GM10266 (cell line): ENCODE measurements around the gene CLSTN2.

Source experiments
- DNase-seq: peaks from one replicate; pipeline ENCODE4 v3.0.0; 2012; ENCODE audit errors: extremely low spot score
- CTCF ChIP-seq: IDR thresholded peaks from 2 replicates; pipeline ENCODE4 v1.5.1; 2012; ENCODE audit warnings: mild to moderate bottlenecking, low read depth; ENCODE audit not compliant: control insufficient read depth, insufficient read depth; ENCODE audit errors: missing control alignments

The CLSTN2 gene

GRCh38 chr3:140342668-140343067 lies 407.7 kb downstream of the CLSTN2 start:
- no peak for TF ChIP-seq CTCF

GRCh38 chr3:140343211-140344081 lies 408.5 kb downstream of the CLSTN2 start:
- TF ChIP-seq CTCF = no peak
- no peak for DNase-seq

More at GRCh38 chr3:140342668-140343067, 407.7 kb downstream of the CLSTN2 start:
- no peak for DNase-seq

GRCh38 chr3:140344082-140344454 lies 409.1 kb downstream of the CLSTN2 start:
- DNase-seq = no peak
- no peak for TF ChIP-seq CTCF

GRCh38 chr3:140344601-140345205 lies 409.7 kb downstream of the CLSTN2 start:
- TF ChIP-seq CTCF = no peak
- no peak for DNase-seq

- no peak for DNase-seq
- TF ChIP-seq CTCF = no peak
Measured at GRCh38 chr3:140347151-140347550, 412.2 kb downstream of the CLSTN2 start.

- no peak for DNase-seq
- no peak for TF ChIP-seq CTCF
Measured at GRCh38 chr3:140349938-140350337, 415.0 kb downstream of the CLSTN2 start.

- no peak for DNase-seq
- no peak for TF ChIP-seq CTCF
Measured at GRCh38 chr3:140351466-140351865, 416.5 kb downstream of the CLSTN2 start.
